ENCODE measurements around the gene CYP2A6. TPM values are rescaled to one million over a fixed set of nuclear protein-coding genes. Genes with fewer than 3 reads are reported as not detected.
"Not testable (repeated sequence)": the region's sequence is repeated elsewhere in the genome, so short reads cannot be mapped to it uniquely, and the experiment has no call there.

CYP2A6 gene
- total RNA-seq, 1 donor from 2014 or later: not detected

DNA sequence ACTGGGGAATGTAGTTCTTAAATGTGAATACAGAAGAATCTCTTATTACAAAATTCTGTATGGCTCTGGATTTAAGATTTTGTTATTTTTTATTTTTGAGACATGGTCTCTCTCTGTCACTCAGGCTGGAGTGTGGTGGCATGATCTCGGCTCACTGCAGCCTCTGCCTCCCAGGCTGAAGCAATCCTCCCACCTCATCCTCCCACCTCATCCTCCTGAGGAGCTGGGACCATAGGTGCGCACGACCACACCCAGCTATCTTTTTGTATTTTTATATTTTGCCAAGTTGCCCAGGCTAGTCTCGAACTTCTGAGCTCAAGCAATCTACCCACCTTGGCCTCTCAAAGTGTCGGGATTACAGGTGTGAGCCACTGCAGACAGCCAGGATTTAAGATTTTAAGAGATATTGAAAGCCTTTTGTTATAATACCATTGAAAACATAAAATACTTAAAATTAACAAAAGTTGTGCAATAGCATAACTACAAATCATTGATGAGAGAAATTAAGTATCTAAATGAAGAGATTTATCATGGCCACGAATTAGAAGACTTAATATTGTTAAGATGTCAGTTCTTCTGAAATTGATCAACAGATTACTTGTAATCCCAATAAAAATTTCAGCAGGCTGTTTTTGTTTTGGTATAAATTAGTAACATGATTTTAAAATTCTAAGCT is 13.4 kb downstream of the CYP2A6 start:
- no peak for DNase-seq (ENCODE audit: low spot score, unreplicated experiment)
- Mint-ChIP-seq H3K27ac (no peak overlapping the region), H3K36me3 (ENCODE audit: insufficient read depth) (no peaks in the 10 kb centered on the region), H3K4me1 (ENCODE audit: low read depth) (peaks cover 6% of the 10 kb centered on the region), H3K4me3 (ENCODE audit: low read depth) (no peak overlapping the region), H3K9me3 (ENCODE audit: low read depth) (no peaks in the 10 kb centered on the region), H3K27me3 (peaks cover 18% of the 10 kb centered on the region)
- TF ChIP-seq, protein P1, sequence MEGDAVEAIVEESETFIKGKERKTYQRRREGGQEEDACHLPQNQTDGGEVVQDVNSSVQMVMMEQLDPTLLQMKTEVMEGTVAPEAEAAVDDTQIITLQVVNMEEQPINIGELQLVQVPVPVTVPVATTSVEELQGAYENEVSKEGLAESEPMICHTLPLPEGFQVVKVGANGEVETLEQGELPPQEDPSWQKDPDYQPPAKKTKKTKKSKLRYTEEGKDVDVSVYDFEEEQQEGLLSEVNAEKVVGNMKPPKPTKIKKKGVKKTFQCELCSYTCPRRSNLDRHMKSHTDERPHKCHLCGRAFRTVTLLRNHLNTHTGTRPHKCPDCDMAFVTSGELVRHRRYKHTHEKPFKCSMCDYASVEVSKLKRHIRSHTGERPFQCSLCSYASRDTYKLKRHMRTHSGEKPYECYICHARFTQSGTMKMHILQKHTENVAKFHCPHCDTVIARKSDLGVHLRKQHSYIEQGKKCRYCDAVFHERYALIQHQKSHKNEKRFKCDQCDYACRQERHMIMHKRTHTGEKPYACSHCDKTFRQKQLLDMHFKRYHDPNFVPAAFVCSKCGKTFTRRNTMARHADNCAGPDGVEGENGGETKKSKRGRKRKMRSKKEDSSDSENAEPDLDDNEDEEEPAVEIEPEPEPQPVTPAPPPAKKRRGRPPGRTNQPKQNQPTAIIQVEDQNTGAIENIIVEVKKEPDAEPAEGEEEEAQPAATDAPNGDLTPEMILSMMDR (IDR thresholded peaks at IDR 0.05; ENCODE audit: unreplicated experiment): no peak

DNA sequence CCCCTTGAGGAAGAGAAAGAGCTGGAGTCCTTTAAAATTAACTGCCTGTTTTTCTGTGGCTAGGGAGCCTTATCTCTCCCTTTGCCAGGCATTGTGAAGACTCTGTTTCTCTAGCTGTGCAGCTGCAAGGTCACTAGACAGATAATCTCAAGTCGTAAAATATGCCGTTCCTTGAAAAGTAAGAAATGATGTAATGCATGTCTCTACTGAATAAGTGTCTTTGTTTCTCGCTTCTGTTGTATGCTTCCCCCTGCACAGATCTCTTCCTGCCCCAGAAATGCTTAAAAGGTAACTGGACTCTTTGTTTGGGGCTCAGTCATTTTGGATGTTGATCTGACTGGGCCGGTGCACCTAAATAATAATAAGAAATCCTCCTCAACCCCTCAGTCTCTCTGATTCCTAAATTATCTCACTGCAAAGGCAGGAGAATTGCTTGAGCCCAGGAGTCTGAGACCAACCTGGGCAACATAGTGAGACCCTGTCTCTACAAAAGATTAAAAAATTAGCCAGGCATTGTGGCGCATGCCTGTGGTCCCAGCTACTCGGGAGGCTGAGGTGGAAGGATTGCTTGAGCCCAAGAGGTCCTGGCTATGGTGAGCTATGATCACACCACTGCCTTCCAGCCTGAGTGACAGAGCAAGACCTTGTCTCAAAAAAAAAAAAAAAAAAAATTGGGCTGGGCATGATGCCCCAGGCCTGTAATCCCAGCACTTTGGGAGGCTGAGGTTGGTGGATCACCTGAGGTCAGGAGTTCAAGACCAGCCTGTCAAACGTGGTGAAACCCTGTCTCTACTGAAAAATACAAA is 16.3 kb downstream of the CYP2A6 start:
- not testable (repeated sequence) for H3K4me1 Mint-ChIP-seq (ENCODE audit: low read depth); H3K4me3 Mint-ChIP-seq (ENCODE audit: low read depth); H3K9me3 Mint-ChIP-seq (ENCODE audit: low read depth); DNase-seq (ENCODE audit: low spot score, unreplicated experiment); H3K36me3 Mint-ChIP-seq (ENCODE audit: insufficient read depth); H3K27me3 Mint-ChIP-seq
- peak overlapping the region; percentile 46 for H3K27ac Mint-ChIP-seq

DNA sequence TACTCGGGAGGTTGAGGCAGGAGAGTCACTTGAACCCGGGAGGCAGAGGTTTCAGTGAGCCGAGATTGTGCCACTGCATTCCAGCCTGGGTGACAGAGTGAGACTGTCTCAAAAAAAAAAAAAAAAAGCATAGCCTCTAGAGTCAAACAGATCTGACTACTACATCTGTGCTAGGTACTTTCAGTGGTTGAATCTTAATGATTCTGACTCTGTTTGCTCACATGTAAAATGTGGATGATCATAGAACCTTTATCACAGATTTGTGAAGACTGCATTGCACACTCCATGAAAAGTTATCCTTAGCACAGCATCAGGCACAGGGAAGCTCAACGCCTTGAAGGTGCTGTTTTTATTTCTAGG is 17.8 kb downstream of the CYP2A6 start:
- not testable (repeated sequence) for H3K9me3 Mint-ChIP-seq (ENCODE audit: low read depth); H3K27me3 Mint-ChIP-seq; H3K4me3 Mint-ChIP-seq (ENCODE audit: low read depth); H3K4me1 Mint-ChIP-seq (ENCODE audit: low read depth); H3K36me3 Mint-ChIP-seq (ENCODE audit: insufficient read depth); DNase-seq (ENCODE audit: low spot score, unreplicated experiment)
- H3K27ac Mint-ChIP-seq: peak overlapping the region; percentile 1

DNA sequence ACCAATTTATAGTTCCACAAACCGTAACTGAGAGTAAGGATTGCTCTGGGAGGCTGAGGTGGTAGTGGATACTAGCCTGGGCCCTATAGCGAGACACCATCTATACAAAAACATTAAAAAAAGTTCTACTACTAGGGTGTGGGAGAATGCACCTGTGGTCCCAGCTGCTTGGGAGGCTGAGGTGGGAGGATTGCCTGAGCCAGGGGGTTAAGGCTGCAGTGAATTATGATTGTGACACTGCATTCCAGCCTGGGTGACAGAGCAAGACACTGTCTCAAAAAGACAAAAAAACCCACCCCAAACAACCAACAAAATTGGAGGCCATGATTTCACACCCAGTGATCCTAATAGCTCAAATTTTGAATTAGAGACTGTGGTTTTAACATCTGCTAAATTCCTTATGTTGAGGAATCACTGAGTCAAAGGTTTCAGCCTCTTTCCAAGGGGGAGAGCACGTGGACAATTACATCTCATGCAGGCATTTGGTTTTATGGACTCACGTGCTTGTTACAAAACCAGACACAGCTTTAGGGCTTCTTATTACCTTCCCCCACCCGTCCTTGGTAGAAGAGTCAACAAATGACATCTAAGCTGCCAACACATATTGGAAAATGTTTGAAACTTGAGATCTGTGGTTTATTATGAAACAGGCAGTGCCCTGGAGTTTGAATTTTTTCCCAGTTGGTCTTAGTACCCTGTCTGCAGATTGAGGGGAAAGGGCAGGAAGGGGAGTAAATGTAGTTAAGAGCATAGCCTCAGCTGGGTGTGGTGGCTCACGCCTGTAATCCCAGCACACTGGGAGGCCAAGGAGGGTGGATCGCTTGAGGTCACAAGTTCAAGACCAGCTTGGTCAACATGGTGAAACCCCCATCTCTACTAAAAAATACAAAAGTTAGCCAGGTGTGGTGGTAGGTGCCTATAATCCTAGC is 18.5 kb downstream of the CYP2A6 start:
- Mint-ChIP-seq H3K36me3 (ENCODE audit: insufficient read depth) (peaks cover 10% of the 10 kb centered on the region), H3K27me3 (no peaks in the 10 kb centered on the region), H3K27ac (peak overlapping the region; percentile 1), H3K9me3 (ENCODE audit: low read depth) (no peaks in the 10 kb centered on the region), H3K4me3 (ENCODE audit: low read depth) (no peak overlapping the region), H3K4me1 (ENCODE audit: low read depth) (peaks cover 6% of the 10 kb centered on the region)
- TF ChIP-seq, protein P1 (IDR thresholded peaks at IDR 0.05; ENCODE audit: unreplicated experiment): no peak
- no peak for DNase-seq (ENCODE audit: low spot score, unreplicated experiment)

DNA sequence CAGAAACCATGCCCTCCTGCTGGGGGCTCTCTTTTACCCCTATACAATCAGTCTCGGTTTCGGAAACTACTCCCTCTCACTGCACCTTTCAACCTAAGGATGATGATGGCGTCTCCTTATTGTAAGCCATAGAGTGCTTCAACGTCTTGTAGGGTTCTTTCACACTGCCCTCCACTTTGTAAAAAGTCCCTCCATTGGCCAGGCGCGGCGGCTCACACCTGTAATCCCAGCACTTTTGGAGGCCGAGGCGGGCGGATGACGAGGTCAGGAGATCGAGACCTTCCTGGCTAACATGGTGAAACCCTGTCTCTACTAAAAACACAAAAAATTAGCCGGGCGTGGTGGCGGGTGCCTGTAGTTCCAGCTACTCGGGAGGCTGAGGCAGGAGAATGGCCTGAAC is 19.5 kb downstream of the CYP2A6 start:
- H3K9me3 Mint-ChIP-seq (ENCODE audit: low read depth); H3K27me3 Mint-ChIP-seq; H3K4me3 Mint-ChIP-seq (ENCODE audit: low read depth); H3K4me1 Mint-ChIP-seq (ENCODE audit: low read depth); H3K27ac Mint-ChIP-seq; DNase-seq (ENCODE audit: low spot score, unreplicated experiment): not testable (repeated sequence)
- peaks cover 13% of the 10 kb centered on the region for H3K36me3 Mint-ChIP-seq (ENCODE audit: insufficient read depth)

DNA sequence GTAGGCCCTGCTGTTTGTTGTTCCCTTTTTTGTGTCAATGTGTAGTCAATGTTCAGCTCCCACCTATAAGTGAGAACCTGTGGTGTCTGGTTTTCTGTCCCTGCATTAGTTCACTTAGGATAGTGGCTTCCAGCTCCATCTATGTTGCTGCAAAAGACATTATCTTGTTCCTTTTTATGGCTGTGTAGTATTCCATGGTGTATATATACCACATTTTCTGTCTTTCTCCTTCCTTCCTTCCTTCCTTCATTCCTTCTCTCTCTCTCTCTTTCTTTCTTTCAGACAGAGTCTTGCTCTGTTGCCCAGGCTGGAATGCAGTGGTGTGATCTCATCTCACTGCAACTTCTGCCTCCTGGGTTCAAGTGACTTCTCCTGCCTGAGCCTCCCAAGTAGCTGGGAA is 21.0 kb downstream of the CYP2A6 start:
- Mint-ChIP-seq H3K36me3 (ENCODE audit: insufficient read depth) (peaks cover 13% of the 10 kb centered on the region), H3K27ac (no peak overlapping the region), H3K9me3 (ENCODE audit: low read depth) (no peaks in the 10 kb centered on the region), H3K4me1 (ENCODE audit: low read depth) (peaks cover 8% of the 10 kb centered on the region), H3K27me3 (no peaks in the 10 kb centered on the region), H3K4me3 (ENCODE audit: low read depth) (no peak overlapping the region)
- no peak for DNase-seq (ENCODE audit: low spot score, unreplicated experiment)
- TF ChIP-seq, protein P1 (IDR thresholded peaks at IDR 0.05; ENCODE audit: unreplicated experiment): no peak

Measured in progenitor cell of endocrine pancreas (in vitro differentiated cells).